Liver (tissue), 3 donors: ENCODE results near the gene AHRR.

Source experiments
- ATF3 ChIP-seq: IDR thresholded peaks from 2 replicates; pipeline ENCODE4 v1.6.1; 2016; ENCODE audit warnings: antibody characterized with exemption
- CTCF ChIP-seq: fragments of 150-350 bp; IDR thresholded peaks from 2 replicates; pipeline ENCODE4 v1.5.1; 2017; ENCODE audit warnings: improper control_type of control experiment, low read depth, low read length; ENCODE audit not compliant: missing input control
- EGR1 ChIP-seq, 2 donors: IDR thresholded peaks; 2 replicates each; pipeline ENCODE4 v1.6.1; 2016 to 2018; ENCODE audit warnings: antibody characterized with exemption in 2 of 2, low read depth in 2 of 2
- FOXA2 ChIP-seq: IDR thresholded peaks from 2 replicates; pipeline ENCODE4 v1.6.1; 2016; ENCODE audit warnings: antibody characterized with exemption
- JUND ChIP-seq, 2 donors: IDR thresholded peaks; 2 replicates each; pipeline ENCODE4 v1.6.1; 2016; ENCODE audit warnings: antibody characterized with exemption in 2 of 2
- MAX ChIP-seq: IDR thresholded peaks from 2 replicates; pipeline ENCODE4 v1.6.1; 2016; ENCODE audit warnings: antibody characterized with exemption
- RAD21 ChIP-seq, 2 donors: IDR thresholded peaks; 2 replicates each; pipeline ENCODE4 v1.6.1; 2016; ENCODE audit warnings: antibody characterized with exemption in 2 of 2, mild to moderate bottlenecking in 2 of 2
- REST ChIP-seq: IDR thresholded peaks from 2 replicates; pipeline ENCODE4 v1.6.1; 2016; ENCODE audit warnings: antibody characterized with exemption, mild to moderate bottlenecking
- RXRA ChIP-seq, 2 donors: IDR thresholded peaks; 2 replicates each; pipeline ENCODE4 v1.6.1; 2017 to 2018; ENCODE audit warnings: antibody characterized with exemption in 2 of 2, mild to moderate bottlenecking in 1 of 2
- SP1 ChIP-seq: IDR thresholded peaks from 2 replicates; pipeline ENCODE4 v1.6.1; 2018; ENCODE audit warnings: antibody characterized with exemption, mild to moderate bottlenecking
- TAF1 ChIP-seq: conservative IDR thresholded peaks from 2 replicates; pipeline ENCODE4 v1.6.1; 2016; ENCODE audit warnings: antibody characterized with exemption, mild to moderate bottlenecking
- YY1 ChIP-seq: IDR thresholded peaks from 2 replicates; pipeline ENCODE4 v1.6.1; 2016; ENCODE audit warnings: antibody characterized with exemption, mild to moderate bottlenecking
- ZBTB33 ChIP-seq: IDR thresholded peaks from 2 replicates; pipeline ENCODE4 v1.6.1; 2016; ENCODE audit warnings: antibody characterized with exemption
- donor health status: healthy.
- donor health status: healthy.

- TF ChIP-seq TAF1 (no peak), ZBTB33 (no peak), CTCF (no peak), RAD21 (IDR thresholded peaks at IDR 0.05) (no peak), EGR1 (IDR thresholded peaks at IDR 0.05; ENCODE audit: low read depth in 2 of 2) (no peak), ATF3 (no peak), RXRA (IDR thresholded peaks at IDR 0.05) (no peak), REST (no peak), JUND (IDR thresholded peaks at IDR 0.05) (no peak), MAX (no peak), SP1 (no peak), YY1 (no peak), FOXA2 (no peak)
Observed at GRCh38 chr5:298737-299125, 22.8 kb upstream of the AHRR start.
